ENCODE data around the gene DUSP15. TPM values are rescaled to one million over a fixed set of nuclear protein-coding genes. Genes with fewer than 3 reads are reported as not detected.

DUSP15 gene
- total RNA-seq, 1 donor from 2014 or later: 8.4 TPM

- peaks cover 70% of the 10 kb centered on the region for H3K27me3 Mint-ChIP-seq (ENCODE audit: low read depth)
- no peak overlapping the region for H3K27ac Mint-ChIP-seq
- H3K4me3 Mint-ChIP-seq: peak overlapping the region; percentile 74
- no peak for TF ChIP-seq CTCF (IDR thresholded peaks at IDR 0.05; ENCODE audit: unreplicated experiment)
- H3K9me3 Mint-ChIP-seq: no peaks in the 10 kb centered on the region
- H3K4me1 Mint-ChIP-seq: peaks cover 12% of the 10 kb centered on the region
- no peak for DNase-seq (ENCODE audit: low spot score in 2 of 2, unreplicated experiment in 2 of 2)
- H3K36me3 Mint-ChIP-seq: no peaks in the 10 kb centered on the region
These were observed 1.3 kb upstream of the DUSP15 start for GRCh38 chr20:31871618-31871954.

GRCh38 chr20:31870726-31871617 is 645 bp upstream of the DUSP15 start:
- peak overlapping the region; percentile 17 for H3K27ac Mint-ChIP-seq

GRCh38 chr20:31869673-31869941 is 720 bp downstream of the DUSP15 start:
- H3K27ac Mint-ChIP-seq: peak overlapping the region; percentile 81
- peaks cover 12% of the 10 kb centered on the region for H3K4me1 Mint-ChIP-seq
- TF ChIP-seq CTCF (IDR thresholded peaks at IDR 0.05; ENCODE audit: unreplicated experiment): no peak
- H3K9me3 Mint-ChIP-seq: no peaks in the 10 kb centered on the region
- H3K4me3 Mint-ChIP-seq: peak overlapping the region; percentile 91
- no peak for DNase-seq (ENCODE audit: low spot score in 2 of 2, unreplicated experiment in 2 of 2)
- peaks cover 59% of the 10 kb centered on the region for H3K27me3 Mint-ChIP-seq (ENCODE audit: low read depth)
- H3K36me3 Mint-ChIP-seq: no peaks in the 10 kb centered on the region

More at GRCh38 chr20:31870726-31871617, 645 bp upstream of the DUSP15 start:
- no peak for DNase-seq (ENCODE audit: low spot score in 2 of 2, unreplicated experiment in 2 of 2)
- Mint-ChIP-seq H3K4me3 (peak overlapping the region; percentile 74), H3K9me3 (no peaks in the 10 kb centered on the region), H3K36me3 (no peaks in the 10 kb centered on the region), H3K27me3 (ENCODE audit: low read depth) (peaks cover 65% of the 10 kb centered on the region), H3K4me1 (peaks cover 12% of the 10 kb centered on the region)
- no peak for TF ChIP-seq CTCF (IDR thresholded peaks at IDR 0.05; ENCODE audit: unreplicated experiment)

- no peaks in the 10 kb centered on the region for H3K36me3 Mint-ChIP-seq
- no peaks in the 10 kb centered on the region for H3K9me3 Mint-ChIP-seq
- H3K27ac Mint-ChIP-seq: no peak overlapping the region
- DNase-seq (ENCODE audit: low spot score in 2 of 2, unreplicated experiment in 2 of 2): no peak
- peak overlapping the region; percentile 91 for H3K4me3 Mint-ChIP-seq
- H3K4me1 Mint-ChIP-seq: peaks cover 12% of the 10 kb centered on the region
- H3K27me3 Mint-ChIP-seq (ENCODE audit: low read depth): peaks cover 56% of the 10 kb centered on the region
- TF ChIP-seq CTCF (IDR thresholded peaks at IDR 0.05; ENCODE audit: unreplicated experiment): no peak
These were observed 1.3 kb downstream of the DUSP15 start for GRCh38 chr20:31868853-31869672.

- no peaks in the 10 kb centered on the region for H3K36me3 Mint-ChIP-seq
- no peaks in the 10 kb centered on the region for H3K9me3 Mint-ChIP-seq
- H3K4me1 Mint-ChIP-seq: peaks cover 16% of the 10 kb centered on the region
- no peak overlapping the region for H3K4me3 Mint-ChIP-seq
- peaks cover 31% of the 10 kb centered on the region for H3K27me3 Mint-ChIP-seq (ENCODE audit: low read depth)
- no peak overlapping the region for H3K27ac Mint-ChIP-seq
- TF ChIP-seq CTCF (IDR thresholded peaks at IDR 0.05; ENCODE audit: unreplicated experiment): no peak
- DNase-seq (ENCODE audit: low spot score in 2 of 2, unreplicated experiment in 2 of 2): no peak
These were observed 4.1 kb downstream of the DUSP15 start for GRCh38 chr20:31866221-31866620.

All from mesothelial cell of epicardium (in vitro differentiated cells).